Amniotic epithelial cell (primary cell): Measurements from ENCODE around the gene SYNDIG1L.

Source experiments
- DNase-seq: peaks from one replicate; pipeline ENCODE4 v3.0.0-alpha.2; 2010; ENCODE audit warnings: low read depth

SYNDIG1L gene

DNA sequence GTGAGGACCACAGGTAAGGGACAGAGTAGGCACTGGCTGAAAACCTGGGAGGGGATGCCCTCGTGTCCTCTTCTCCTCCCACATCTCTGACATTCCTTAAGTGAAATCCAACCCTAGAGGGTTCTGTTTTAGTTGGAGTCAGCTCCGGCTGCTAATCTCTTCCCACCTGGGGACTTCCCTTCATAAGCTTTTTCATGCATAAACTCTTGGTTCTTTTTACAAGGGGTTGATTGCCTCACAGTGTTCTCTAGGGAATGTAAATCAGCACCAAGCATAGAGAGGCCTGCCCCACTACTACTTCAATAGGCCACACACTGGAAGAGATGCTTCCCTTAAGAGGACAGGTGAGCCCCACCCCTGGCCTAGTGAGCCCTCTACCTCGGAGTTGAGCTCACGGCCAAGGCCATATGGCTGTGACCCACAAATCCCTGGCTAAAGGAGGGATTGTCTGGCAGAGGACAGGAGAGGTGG, 3.2 kb upstream of the SYNDIG1L start:
- no peak for DNase-seq

DNA sequence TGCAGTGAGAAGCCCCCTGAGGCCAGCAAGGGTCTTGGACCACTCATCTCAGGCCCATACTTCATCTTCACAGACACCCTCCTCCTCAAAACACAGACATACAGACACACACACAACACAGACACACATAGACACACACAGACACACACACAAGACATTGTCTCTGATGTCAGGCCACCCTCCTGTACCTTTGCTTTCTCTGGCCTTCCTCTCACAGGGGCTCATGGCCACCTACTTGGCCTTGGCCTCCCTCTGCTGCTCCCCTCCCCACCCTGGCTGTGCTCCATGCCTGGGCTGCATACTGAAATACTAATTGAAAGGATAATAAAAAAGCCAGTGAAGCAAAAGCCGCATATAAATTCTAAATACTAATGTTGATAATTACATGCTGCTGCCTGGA, 1.6 kb upstream of the SYNDIG1L start:
- no peak for DNase-seq

DNA sequence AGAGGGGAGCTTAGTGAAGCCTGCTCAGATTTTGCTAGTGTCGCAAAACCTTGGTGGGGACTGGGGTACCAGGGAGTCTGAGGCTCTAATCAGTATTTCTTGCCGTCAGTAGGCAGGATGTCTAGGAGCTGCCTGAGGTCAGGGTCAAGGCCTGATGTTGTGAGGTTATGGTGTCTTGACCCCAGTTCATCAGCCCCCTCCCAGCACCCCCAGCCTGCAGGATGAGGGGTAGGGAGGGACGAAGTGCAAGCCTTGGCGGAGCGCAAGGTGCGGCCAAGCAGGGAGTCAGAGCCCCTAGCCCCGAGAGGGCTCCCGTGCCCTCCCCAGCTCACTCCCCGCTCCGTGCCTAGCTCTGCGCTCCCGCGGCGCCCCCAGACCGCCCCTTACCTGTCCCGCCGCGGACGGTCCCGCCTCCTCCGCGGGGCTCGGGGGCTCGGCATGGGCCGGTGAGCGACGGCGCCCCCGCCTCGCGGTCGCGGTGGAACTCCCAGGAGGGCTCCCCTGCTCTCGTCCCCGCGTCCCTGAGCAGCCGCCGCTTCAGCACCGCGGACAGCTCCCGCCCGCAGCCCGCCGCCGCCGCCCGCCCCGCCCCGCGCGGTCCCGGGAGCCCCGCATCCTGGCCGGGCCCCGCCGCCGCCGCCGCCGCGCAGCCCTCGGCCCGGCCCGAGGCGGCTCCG, 347 bp downstream of the SYNDIG1L start:
- no peak for DNase-seq

DNA sequence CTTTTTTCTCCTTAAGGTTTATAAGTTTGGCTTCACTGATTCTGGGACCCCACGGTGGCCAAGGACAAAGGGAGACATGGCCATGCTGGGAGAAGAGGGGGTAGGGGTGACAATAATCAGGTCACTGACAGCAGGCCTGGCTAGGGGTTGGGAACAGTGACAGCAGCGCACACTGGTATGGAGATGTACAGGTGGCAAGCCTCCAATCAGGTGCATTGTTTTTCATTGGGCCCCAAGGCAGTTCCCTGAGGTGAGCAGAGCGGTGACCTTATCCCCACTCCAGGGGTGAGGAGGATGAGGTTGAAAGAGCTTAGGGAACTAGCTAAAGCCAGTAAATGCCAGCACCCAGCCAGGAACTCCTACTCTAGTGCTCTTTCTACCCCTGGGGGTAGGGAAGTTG, 1.4 kb downstream of the SYNDIG1L start:
- no peak for DNase-seq

DNA sequence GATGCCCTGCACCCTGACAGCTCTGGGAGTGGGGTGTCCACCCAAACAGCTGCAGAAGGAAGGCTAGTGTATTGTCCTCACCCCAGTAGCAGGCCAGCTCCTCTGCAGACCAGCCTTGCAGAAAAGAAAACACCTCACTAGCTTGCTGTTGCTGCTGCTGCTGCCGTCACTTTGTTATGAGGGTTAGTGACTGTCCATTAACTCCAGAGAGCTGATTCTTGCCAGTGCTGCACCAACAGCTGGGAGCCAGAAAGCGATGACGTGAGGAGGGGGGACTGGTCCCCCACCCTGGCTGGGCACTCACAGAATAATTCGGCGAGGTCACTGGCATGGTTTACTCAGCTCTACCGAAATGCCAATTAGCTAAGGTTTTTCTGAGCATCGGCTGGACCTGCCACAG, 2.8 kb downstream of the SYNDIG1L start:
- DNase-seq, result no peak

DNA sequence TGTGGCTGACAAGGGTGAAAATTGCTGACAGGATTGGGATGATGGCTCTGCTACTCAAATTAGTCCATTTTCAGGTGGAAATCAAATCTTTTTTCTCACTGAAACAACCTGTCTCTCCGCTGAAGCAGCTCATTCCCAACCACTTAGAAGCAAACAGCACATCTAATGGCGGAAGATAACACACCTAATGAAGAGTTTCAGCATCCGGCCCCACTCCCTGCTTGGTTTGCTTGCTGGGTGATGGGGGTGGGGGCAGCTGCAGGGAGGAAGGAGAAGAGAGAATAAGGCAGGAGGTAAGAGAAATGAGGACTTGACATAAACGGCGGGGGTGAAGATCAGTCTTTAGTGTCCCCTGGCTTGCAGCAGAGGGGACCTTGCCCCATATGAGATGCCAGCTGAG, 4.0 kb downstream of the SYNDIG1L start:
- DNase-seq, result no peak

DNA sequence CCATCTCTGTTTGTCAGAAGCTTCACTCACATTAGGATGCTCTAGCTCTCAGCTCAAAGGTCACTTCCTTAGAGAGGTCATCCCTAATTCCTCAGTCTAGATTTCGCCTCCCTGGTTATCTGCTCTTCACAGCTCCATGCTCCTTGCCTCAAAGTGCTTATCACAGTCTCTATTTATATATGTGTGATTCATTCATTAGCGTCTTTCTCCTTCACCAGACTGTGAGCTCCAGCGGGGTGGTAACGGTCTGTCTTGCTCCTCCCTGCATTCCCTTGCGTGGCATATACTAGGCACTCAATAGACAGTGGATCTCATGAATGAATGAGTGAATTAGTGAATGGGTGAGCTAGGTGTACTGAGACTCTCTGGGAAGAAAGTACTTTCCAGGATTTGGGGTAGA, 6.9 kb downstream of the SYNDIG1L start:
- no peak for DNase-seq

DNA sequence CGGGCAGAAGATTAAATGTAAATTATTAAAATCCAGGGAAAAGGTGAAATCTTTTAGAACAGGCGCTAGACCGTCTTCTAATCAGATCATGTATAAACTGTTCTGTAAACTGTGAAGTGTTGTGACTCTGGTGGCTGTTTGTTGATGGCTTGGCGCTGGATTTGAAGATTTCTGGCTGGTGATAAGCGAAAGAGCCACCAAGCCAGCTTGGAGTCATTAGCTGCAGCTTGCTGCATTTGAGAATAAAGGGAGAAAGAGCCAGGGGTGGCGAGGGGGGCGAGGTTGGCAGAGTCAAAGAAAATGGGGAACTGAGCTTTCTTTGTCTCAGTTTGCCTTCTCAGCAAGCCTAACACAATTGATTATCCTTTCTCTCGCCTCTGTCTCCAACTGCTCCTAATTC, 8.0 kb downstream of the SYNDIG1L start:
- no peak for DNase-seq

DNA sequence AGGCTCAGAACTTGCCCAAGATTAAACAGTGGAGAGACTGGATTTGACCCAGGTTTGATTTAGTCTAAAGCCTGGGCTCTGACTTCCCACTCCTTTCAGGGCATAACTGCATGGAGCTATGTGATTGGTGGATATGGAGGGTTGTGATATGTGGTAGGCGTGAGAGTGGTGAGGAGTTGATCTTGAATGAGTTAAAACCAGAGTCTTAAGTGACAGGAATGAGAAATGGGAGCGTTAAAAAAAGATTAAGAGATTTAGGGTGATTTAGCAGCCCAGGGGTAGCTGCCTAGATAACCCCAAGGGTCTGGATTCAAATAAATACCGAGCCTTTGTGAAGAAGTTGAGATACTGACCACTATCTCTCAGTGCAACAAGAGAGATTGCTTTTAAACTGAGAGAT, 8.4 kb downstream of the SYNDIG1L start:
- peak; percentile 22 for DNase-seq

DNA sequence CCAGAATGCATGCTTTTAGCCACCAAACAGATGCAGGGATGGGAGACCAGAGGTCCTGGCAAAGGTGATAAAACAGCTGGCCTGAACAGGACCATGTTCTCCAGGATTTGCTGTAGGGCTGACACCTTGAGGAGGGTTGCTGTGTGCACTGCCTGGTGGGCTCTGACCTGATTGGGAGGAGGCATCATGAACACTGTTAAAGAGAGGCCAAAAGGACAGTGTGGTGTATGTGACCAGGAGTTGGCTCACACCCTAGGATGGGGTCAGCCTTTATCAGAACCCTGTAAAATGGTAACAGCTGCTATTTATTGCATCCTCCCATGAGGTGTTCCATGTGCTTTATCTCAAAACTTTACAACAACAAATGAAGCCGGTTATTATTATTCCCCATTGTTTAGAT, 8.8 kb downstream of the SYNDIG1L start:
- no peak for DNase-seq

DNA sequence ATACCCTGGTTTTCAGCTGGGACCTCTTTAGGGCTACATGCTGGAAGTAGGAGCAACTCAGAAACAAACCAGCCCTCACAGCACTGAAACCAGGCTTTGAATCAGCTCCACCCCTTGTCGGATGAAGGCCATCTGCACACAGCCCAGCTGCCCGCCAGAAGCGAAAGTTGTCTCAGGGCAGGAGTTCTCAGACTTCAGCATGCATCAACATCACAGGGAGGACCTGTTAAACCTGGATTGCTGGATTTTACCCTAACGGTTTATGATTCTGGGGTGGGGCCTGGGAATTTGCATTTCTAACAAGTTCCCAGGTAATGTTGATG, 10.9 kb downstream of the SYNDIG1L start:
- DNase-seq, result no peak

DNA sequence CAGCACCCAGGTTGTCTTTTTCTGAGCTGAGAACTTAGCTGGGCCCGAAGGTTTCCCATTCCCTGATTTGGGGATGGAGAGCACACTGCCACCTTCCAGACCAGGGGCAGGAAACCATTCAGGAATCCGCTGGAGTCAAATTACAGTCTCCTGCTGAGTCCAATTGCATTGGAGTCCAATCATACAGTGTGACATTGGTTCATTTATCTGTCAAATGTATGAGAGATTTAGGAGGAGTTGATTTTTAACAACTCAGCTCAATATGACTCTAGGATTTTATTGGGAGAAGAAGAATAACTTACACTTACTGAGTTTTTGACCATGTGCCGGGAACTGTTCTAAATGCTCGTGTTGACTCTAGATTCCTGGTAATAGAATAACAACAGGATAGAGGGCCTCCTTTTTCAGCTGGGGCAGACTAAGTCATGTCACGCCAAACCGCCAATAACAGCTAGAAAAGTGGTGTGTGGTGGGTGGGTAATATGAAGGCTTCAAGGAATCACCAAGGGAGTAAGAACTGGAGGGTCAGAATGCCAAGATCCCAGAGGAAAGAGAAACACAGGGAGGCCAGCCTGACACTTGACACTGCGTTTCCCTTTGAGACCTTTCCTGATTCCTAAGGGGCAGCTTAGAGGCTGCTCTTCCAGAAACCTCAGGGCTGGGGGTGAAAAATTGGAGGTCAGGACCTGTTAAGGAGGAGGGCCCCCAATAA, 11.5 kb downstream of the SYNDIG1L start:
- DNase-seq, result no peak

DNA sequence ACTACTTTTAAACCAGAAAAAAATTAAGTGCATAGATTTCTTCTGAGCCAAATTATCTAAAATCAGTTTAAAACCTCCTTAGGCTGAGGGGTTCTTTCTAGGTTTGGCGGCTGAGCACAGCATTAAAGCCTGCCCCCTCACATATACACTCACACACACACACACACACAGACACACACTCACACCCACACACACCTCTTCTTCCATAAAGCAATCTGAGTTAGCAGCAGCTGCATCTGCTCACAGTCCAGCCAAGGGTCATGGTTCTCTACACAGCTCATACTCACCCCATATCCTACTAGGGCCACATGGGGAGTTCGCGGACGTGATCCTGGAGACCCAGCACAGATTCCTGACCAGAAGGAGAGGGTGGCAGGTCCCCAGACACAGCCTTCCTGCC, 12.4 kb downstream of the SYNDIG1L start:
- DNase-seq, result no peak

DNA sequence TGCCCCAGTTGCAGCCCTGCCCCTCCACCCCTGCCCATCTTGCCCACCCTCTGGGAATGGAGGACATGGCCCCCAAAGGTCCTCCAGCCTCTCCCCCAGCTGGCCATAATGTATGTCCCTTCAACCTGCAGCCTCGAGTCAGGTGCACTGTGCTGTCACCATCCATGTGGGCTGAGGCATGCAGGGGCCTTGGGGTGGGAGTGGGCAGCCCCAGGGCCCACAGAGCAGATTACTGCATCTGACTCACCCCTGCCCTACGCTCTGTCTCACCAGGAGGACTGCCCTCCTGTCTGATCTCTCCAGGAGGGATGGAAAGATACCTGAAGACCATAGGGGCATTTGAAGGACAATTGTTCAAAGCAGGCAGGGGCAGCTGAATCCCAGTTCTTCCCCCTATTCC, 13.3 kb downstream of the SYNDIG1L start:
- DNase-seq, result no peak

DNA sequence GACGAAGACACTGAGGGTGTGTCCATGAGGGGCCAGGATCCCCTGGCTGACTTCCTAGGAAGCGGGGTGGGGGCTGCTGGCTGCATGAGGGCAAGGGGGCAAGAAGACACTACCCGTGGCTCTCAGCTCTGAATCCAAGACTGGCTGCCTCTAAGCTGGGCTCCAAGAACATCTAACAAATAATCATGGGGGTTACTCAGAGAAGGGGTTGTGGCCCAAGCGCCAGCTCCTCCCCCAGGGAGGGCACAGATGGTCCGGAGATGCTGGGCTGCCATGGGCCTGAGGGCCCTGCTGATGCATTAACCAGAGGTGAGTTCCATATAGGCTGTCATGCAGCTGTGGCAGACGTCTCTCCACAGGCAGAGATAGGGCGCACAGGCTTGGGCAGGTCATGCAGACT, 14.3 kb downstream of the SYNDIG1L start:
- no peak for DNase-seq

DNA sequence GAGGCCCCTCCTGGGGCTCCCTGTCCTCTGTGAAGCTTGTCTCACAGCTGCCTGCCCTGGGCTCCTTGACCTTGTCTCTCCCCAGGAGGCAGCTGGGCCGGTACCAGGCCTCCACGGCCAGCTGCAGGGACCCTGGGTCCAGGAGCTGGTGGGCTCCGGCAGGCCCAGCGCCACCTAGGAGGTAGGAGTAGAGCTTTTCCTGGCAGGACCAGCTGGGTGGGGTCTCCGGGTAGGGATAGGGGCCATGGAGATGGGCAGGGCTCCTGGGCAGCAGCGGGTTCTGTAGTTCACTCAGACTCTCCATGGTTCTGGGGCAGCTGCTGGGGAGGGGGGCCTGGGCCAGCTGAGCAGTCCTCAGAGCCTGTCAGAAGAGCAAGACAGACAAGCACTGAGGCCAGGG, 16.6 kb downstream of the SYNDIG1L start:
- DNase-seq, result no peak

DNA sequence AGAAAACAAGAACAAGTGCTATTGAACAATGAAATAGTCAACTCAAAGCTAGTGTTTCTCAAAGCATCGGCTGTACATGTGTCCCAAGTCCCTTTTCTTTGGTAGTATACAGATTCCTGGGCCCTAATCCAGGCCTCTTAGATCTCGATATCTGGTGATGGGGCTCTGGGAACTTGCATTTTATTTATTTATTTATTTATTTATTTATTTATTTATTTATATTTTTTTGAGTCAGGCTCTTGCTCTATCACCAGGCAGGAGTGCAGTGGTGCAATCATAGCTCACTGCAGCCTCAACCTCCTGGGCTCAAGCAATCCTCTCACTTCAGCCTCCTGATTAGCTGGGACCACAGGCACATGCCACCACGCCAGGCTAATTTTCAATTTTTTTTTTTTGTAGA, 17.1 kb downstream of the SYNDIG1L start:
- DNase-seq, result no peak

DNA sequence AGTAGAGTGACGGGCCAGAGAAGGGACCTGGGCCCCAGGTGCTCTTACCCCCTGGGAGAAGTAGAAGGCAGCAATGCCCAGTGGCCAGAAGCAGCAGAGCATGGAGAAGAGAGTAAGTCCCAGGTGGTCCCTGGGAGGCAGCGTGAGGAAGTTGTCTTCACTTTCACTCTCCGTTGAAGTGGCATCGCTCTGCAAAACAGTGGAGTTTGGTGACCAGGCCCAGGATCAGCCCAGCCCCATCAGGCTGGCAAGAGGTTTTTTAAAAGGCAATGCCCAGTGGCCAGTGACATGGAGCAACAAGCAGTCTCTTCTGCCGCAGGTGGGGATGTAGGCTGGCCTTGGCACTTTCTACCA, 18.2 kb downstream of the SYNDIG1L start:
- DNase-seq, result no peak

DNA sequence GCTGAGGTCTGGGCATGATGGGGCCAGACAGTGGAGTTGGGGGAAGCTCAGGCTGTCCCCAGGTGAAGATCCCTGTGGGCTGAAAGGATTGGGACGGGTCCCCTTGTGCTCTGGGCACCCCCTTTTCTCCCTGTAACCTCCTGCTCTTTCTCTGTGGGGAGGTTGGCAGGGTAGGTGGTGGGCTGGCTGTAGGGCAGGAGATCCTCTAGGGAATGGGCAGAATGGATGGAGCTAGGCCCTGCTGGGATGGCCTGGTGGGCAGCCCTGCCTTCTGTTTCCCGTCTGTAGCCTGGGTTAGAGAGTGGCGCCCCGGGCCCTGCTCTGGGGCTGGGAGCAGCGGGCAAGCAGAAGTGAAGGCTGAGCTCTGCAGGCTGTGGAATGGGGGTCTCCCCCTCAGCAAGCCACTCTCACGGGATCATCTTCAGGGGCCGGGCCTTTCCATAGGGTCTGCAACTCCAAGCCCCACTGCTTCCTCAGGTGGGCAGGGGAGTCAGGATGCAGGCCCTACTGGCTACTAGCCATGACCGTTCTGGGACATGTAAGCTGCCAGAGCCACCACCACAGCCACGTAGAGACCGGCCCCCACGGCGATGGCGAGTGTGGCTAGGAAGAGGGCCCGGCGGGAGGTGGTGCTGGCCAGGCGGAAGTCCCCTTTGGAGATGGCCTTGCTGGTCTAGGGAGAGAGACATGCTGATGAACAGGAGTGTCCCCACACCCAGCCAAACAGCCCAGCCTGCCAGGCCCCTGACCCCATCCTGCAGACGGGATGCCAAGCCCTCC, 18.8 kb downstream of the SYNDIG1L start:
- DNase-seq, result no peak

DNA sequence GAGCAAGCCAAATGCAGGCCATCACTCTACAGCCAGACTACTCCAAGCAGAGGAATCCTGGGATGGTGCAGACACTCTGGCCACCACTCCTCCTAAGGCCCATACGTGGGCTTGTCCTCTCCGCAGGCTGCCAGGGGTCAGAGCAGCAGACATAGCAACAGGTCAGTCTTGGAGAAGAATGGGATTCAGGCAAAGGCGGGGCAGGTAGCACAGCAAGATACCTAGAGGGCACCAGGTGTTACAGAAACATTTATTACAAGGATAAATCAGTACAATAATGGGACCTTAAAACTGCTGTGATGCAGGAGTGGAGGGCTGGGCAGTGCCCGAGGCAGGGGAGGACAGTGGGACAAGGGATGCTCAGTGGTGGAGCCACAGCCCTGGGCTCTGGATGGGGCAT, 20.3 kb downstream of the SYNDIG1L start:
- no peak for DNase-seq

DNA sequence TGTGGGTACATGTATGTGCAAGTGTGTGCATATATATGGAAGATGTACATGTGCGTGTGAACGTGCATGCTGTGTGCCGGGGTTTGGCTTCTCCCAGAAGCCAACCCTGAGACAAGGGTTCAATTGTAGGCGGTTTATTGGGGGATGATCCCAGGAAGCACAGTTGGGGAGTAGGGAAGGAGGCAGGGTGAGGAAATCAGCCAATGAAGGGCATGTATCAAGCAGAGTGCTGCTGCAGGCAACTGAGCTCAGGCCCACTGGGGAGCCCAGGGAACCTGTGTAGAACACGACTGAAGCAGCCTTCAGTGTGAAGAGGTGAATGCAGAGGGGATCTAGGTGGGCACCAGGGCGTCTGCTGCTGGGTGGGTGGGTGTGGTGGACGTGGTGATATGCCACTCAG, 21.6 kb downstream of the SYNDIG1L start:
- no peak for DNase-seq

DNA sequence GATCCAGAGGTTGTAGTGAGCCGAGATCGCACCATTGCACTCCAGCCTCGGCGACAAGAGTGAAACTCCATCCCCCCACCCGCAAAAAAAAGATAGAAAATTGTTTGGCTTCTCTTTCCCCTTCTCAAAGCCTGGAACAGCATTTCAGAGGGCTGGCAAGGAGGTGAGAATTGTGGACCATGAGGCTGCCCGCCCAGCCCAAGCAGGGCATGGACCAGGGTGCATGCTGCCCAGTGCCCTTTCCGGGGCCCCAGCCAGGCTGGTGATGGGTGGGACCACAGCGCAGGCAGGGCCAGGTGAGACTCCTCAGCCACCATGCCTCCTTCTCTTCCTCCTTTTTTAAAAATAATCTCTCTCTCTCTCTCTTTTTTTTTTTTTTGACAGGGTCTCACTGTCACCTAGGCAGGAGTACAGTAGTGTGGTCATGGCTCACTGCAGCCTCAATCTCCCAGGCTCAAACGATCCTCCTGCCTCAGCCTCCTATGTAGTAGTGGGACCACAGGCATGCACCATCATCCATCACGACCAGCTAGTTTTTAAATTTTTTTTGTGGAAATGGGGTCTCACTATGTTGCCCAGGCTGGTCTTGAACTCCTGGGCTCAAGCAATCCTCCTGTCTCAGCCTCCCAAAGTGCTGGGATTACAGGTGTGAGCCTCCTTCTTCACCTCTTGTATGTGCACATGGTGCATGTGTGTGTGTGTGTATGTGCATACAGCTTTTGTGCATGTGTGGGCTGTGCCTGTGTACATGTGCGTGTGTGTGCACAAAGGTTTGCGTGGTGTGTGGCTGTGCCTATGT, 22.2 kb downstream of the SYNDIG1L start:
- no peak for DNase-seq
